IPS DF 4.7 (cell line): ENCODE measurements around the gene SPAG16.

Source experiments
- DNase-seq: peaks from one replicate; pipeline ENCODE4 v3.0.0-alpha.2; 2013; ENCODE audit warnings: low spot score; ENCODE audit errors: extremely low read depth

Gene SPAG16

GRCh38 chr2:214069254-214069653 is 785.0 kb downstream of the SPAG16 start:
- no peak for DNase-seq

DNA sequence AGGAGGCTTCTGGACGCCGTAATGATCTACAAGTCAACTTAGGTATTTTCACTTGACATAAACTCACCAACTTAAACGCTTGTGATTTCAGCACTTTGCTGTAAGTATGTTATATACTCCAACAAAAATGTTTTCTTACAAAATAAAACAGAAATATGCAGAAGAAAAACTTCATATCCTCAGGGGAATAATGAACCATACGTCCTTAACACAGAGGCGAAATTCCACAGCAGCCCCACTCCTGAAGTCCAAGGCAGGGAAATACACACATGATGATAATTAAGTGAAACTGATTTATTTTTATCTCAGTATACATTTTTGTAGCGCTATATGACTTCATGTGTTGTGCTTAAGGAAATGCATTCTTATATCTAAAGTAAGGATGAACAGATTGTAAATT is 791.2 kb downstream of the SPAG16 start:
- no peak for DNase-seq

DNA sequence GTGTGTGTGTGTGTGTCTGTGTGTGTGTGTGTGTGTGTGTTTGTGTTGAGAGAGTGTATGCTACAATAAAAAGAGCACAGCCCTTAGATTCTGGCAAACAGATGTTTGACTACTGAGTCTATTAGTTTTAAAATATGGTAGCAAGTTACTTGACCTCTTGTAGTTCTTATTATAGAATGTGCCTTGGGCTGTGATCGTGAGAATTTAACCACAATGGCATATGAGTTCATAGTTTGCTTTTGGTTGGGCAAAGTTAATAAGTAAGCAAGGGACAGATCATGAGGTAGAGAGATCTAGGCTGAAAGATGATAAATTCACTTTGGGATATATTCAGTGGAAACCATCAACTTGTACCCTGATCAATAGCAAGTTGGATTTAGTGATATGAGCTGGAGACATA is 792.3 kb downstream of the SPAG16 start:
- DNase-seq, result no peak

DNA sequence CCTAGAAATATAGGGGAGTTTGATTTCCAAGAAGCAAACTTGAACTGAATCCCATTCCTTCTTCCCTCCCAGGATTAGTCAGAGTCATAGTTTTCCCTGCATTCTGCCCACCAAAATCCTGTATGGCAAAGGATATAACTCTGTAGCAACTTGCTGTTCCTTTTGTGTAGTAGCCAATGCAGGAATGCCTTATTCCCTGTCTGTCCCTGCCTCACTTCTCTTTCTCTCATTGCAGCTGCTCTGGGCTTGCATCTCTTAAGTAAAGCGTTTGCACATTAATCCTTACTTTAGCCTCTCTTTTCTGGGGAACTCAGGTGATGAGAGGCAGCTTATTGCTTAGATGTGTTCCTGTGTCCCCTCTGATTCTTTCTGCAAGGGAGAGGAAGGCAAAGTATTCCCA is 793.5 kb downstream of the SPAG16 start:
- DNase-seq, result no peak

DNA sequence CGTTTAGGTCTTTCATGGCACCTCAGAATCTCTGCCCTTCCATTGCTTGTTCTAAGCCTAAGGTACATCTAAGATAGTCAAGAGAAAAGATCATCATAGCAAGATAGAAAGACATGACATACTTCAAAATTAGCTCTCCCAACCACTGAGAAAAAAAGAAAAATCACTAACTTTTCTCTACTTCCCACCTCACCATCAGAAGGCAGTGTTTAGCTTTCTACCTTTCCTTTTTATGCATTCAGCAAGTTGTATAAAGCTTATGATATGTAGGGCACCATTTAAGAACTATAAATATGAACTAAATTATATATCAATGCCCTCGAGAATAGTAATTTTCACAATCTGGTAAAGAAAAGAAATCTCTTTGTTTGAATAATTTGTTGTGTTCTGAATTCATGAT is 794.8 kb downstream of the SPAG16 start:
- no peak for DNase-seq

GRCh38 chr2:214088536-214088935 is 804.3 kb downstream of the SPAG16 start:
- no peak for DNase-seq

- DNase-seq, result no peak
Measured at GRCh38 chr2:214096208-214096715, 812.0 kb downstream of the SPAG16 start.

GRCh38 chr2:214098811-214099210 is 814.5 kb downstream of the SPAG16 start:
- no peak for DNase-seq

GRCh38 chr2:214100488-214100887 is 816.2 kb downstream of the SPAG16 start:
- no peak for DNase-seq

- DNase-seq, result no peak
Measured at GRCh38 chr2:214103276-214104001, 819.2 kb downstream of the SPAG16 start.

- no peak for DNase-seq
Measured at GRCh38 chr2:214104219-214104618, 820.0 kb downstream of the SPAG16 start.

GRCh38 chr2:214104967-214105366 is 820.7 kb downstream of the SPAG16 start:
- DNase-seq, result no peak

GRCh38 chr2:214107726-214108125 is 823.5 kb downstream of the SPAG16 start:
- DNase-seq, result no peak

- DNase-seq, result no peak
Measured at GRCh38 chr2:214108598-214108997, 824.3 kb downstream of the SPAG16 start.

DNA sequence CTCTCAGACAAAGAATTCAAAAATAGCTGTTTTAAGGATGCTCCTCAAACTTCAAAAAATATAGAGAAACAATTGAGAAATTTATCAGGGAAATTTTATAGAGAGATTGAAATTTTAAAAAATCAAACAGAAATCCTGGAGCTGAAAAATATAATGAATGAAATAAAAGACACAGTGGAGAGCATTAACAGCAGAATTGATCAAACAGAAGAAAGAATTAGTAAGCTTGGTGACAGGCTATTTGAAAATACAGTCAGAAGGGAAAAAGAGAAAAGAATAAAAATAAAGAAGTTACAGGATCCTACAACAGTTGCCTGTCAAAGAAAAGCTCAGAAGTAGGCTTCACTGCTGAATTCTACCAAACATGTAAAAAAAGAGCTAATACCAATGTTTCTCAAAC is 832.8 kb downstream of the SPAG16 start:
- no peak for DNase-seq

DNA sequence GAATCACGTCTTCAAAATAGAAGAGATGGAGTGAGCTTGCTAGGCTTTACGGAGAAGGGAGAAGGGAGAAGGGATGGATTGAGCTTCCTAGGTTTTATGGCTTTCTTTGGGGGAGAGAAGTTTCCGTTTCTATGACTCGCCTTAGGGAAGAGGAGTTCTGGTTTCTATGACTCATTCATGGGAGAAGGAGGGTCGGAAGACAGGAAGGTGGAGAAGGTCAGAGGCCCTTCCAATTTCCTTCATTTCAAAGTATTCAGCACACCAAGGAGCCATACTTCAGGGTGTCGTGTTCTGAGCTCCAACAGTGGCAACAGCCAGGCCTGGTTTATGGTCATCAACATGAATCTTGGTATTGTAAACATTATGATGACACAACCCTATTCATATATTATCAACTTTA is 841.9 kb downstream of the SPAG16 start:
- no peak for DNase-seq

DNA sequence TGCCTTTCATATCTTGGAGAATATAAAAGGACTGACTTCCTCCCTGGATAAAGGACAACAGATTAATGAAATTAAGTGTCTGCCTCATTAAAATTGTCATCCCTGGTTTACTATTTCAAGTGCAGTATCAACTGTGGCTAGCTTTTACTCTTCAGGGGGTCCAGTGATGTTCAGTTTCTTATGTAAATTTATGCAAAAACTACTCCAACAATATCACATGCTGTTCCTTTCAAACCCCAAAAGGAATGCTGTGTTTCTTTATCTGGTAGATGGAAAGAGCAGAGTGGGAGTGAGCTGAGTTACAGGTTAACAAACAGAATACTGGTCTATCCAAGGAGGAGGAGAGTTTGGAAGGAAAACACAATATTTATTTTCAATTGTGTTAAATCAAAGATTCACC is 842.9 kb downstream of the SPAG16 start:
- peak; percentile 81 for DNase-seq

GRCh38 chr2:214127571-214127970 is 843.3 kb downstream of the SPAG16 start:
- no peak for DNase-seq

DNA sequence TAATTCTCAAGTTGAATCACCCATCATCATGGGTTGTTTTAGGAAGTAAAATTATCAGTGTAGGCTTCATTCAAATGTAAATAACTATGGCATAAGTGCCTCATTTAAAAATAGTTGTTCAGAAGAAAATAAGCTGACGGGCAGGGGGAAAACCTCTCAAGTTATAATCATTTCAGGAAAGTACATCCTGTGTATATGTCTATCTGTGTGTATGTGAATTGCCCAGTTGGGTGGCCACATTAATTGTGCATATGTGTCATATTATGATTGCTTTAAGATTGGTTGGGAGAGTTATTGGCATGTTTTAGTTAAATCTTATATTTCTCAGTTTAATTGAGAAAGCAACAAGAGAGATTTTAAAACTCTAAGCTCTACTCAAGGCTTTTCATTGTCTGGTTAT is 843.8 kb downstream of the SPAG16 start:
- DNase-seq, result no peak

DNA sequence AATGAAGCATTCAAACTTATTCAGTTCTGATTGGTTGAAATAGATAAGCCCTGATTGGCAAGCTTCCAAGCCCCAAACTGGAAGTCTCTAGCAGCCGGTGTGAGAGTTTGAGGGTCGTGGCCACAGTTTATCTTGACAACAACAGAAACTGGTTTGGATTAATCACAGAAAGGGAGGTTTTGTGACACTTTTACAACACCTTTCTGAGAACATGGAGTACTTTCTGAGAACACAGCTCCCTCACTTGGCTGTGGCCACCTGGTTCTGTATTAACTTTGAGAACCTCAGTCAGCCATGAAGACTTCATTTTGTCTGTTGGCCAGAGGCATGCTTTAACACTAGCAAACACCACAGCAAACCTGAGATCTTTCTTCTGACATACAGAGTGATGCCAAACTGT is 845.9 kb downstream of the SPAG16 start:
- DNase-seq, result no peak

GRCh38 chr2:214135966-214136365 is 851.7 kb downstream of the SPAG16 start:
- no peak for DNase-seq

DNA sequence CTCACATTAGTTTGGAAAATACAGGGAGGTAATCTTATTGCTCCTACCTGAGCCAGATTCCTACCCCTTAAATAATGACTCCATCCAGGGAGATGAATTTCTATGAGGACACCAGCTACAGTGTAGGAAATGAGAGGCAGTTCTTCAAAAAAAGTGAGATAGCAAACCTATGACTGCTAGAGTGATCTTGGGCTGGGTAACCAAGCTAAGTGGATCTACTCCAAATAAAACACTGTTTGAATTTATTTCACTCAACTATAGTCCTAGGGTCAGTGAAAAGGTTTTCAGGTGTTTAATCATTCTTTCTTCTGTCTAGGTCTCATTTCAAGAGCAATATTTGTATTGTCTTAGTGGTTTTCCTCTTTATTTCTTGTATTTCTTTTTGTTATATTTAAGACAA is 854.5 kb downstream of the SPAG16 start:
- no peak for DNase-seq

DNA sequence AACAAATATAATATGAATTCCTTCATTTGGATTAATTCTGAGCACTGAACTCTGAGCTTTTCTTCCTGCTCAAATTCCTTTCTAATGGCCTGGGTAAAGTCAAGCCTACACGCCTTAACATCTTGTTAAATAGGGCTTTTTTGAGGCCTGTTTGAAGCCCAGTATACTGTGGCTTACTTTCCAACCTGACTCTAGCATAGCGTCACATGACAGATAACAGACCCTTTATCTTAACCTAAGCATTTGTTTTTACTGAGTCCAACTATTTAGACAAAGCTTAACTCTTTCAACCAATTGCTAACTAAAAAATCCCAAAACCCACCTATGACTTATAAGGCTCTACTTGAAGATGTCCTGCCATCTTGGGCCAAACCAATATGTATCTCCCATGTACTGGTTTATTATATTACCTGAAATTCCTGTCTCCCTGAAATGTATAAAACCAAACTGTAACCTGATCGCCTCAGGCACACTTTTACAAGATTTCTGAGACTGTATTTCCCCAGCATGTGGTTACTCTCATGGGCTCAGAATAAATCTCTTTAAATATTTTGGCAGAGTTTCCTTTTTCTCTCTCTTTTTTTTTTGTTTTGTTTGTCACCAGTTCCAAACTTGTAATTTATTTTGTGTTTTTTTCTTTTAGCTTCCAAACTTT is 855.5 kb downstream of the SPAG16 start:
- DNase-seq, result no peak
